ENCODE measurements around the gene SLC39A7. TPM values are rescaled to one million over a fixed set of nuclear protein-coding genes. Genes with fewer than 3 reads are reported as not detected.

SLC39A7 gene
- total and polyA plus RNA-seq, 9 donors, result 66.1 to 136 (median 92.0) TPM

GRCh38 chr6:33195304-33196165 is 5.1 kb upstream of the SLC39A7 start:
- Histone ChIP-seq H3K27me3 (ENCODE audit: control insufficient read depth, insufficient read depth, low read length) (peaks cover 23% of the 10 kb centered on the region), H3K4me1 (ENCODE audit: control insufficient read depth, insufficient read depth, low read length) (peaks cover 46% of the 10 kb centered on the region), H3K27ac (ENCODE audit: low read length) (no peak overlapping the region), H3K4me3 (ENCODE audit: low read length) (no peak overlapping the region), H3K9me3 (replicated peaks; ENCODE audit: control insufficient read depth, low read depth, low read length) (no peaks in the 10 kb centered on the region), H3K36me3 (ENCODE audit: control insufficient read depth, insufficient read depth, low read length) (peaks cover 42% of the 10 kb centered on the region)
- 70% methylated on average over 11 of the region's 15 CpGs for WGBS (ENCODE audit: insufficient coverage)
- DNase-seq, result no peak

- Histone ChIP-seq H3K4me1 (ENCODE audit: control insufficient read depth, insufficient read depth, low read length) (peaks cover 40% of the 10 kb centered on the region), H3K27me3 (ENCODE audit: control insufficient read depth, insufficient read depth, low read length) (peaks cover 5% of the 10 kb centered on the region), H3K9me3 (replicated peaks; ENCODE audit: control insufficient read depth, low read depth, low read length) (no peaks in the 10 kb centered on the region), H3K36me3 (ENCODE audit: control insufficient read depth, insufficient read depth, low read length) (peaks cover 55% of the 10 kb centered on the region), H3K4me3 (ENCODE audit: low read length) (no peak overlapping the region), H3K27ac (ENCODE audit: low read length) (no peak overlapping the region)
- peak; percentile 65 for DNase-seq
- WGBS (ENCODE audit: insufficient coverage), result 33% methylated on average over 10 of the region's 12 CpGs
These were observed 3.1 kb upstream of the SLC39A7 start for GRCh38 chr6:33197431-33198048.

- DNase-seq, result no peak
- 77% methylated on average over 3 of the region's 6 CpGs for WGBS (ENCODE audit: insufficient coverage)
- Histone ChIP-seq H3K9me3 (replicated peaks; ENCODE audit: control insufficient read depth, low read depth, low read length) (no peaks in the 10 kb centered on the region), H3K36me3 (ENCODE audit: control insufficient read depth, insufficient read depth, low read length) (peaks cover 62% of the 10 kb centered on the region), H3K4me1 (ENCODE audit: control insufficient read depth, insufficient read depth, low read length) (peaks cover 36% of the 10 kb centered on the region), H3K27ac (ENCODE audit: low read length) (no peak overlapping the region), H3K27me3 (ENCODE audit: control insufficient read depth, insufficient read depth, low read length) (no peaks in the 10 kb centered on the region), H3K4me3 (ENCODE audit: low read length) (no peak overlapping the region)
These were observed 2.4 kb upstream of the SLC39A7 start for GRCh38 chr6:33198159-33198852.

- Histone ChIP-seq H3K27me3 (ENCODE audit: control insufficient read depth, insufficient read depth, low read length) (no peaks in the 10 kb centered on the region), H3K4me1 (ENCODE audit: control insufficient read depth, insufficient read depth, low read length) (peaks cover 36% of the 10 kb centered on the region), H3K4me3 (ENCODE audit: low read length) (peak overlapping the region; percentile 95), H3K36me3 (ENCODE audit: control insufficient read depth, insufficient read depth, low read length) (peaks cover 68% of the 10 kb centered on the region), H3K27ac (ENCODE audit: low read length) (no peak overlapping the region), H3K9me3 (replicated peaks; ENCODE audit: control insufficient read depth, low read depth, low read length) (no peaks in the 10 kb centered on the region)
- DNase-seq, result no peak
- WGBS (ENCODE audit: insufficient coverage), result no CpG with 5 or more reads among the region's 3 CpGs
These were observed 1.7 kb upstream of the SLC39A7 start for GRCh38 chr6:33198853-33199436.

- Histone ChIP-seq H3K27me3 (ENCODE audit: control insufficient read depth, insufficient read depth, low read length) (no peaks in the 10 kb centered on the region), H3K27ac (ENCODE audit: low read length) (peak overlapping the region; percentile 99), H3K4me3 (ENCODE audit: low read length) (peak overlapping the region; percentile 95), H3K9me3 (replicated peaks; ENCODE audit: control insufficient read depth, low read depth, low read length) (no peaks in the 10 kb centered on the region), H3K36me3 (ENCODE audit: control insufficient read depth, insufficient read depth, low read length) (peaks cover 62% of the 10 kb centered on the region), H3K4me1 (ENCODE audit: control insufficient read depth, insufficient read depth, low read length) (peaks cover 42% of the 10 kb centered on the region)
- 0% methylated on average over 15 of the region's 26 CpGs for WGBS (ENCODE audit: insufficient coverage)
- peak; percentile 80 for DNase-seq
These were observed 914 bp upstream of the SLC39A7 start for GRCh38 chr6:33199687-33200218.

GRCh38 chr6:33201147-33201545 is 479 bp downstream of the SLC39A7 start:
- H3K4me1 ChIP-seq (ENCODE audit: control insufficient read depth, insufficient read depth, low read length), result peaks cover 48% of the 10 kb centered on the region
- peaks cover 48% of the 10 kb centered on the region for H3K36me3 ChIP-seq (ENCODE audit: control insufficient read depth, insufficient read depth, low read length)
- WGBS (ENCODE audit: insufficient coverage), result 2% methylated on average over 14 of the region's 14 CpGs
- peak overlapping the region; percentile 99 for H3K27ac ChIP-seq (ENCODE audit: low read length)
- no peak for DNase-seq
- H3K27me3 ChIP-seq (ENCODE audit: control insufficient read depth, insufficient read depth, low read length), result no peaks in the 10 kb centered on the region
- no peaks in the 10 kb centered on the region for H3K9me3 ChIP-seq (replicated peaks; ENCODE audit: control insufficient read depth, low read depth, low read length)
- H3K4me3 ChIP-seq (ENCODE audit: low read length), result peak overlapping the region; percentile 95

- Histone ChIP-seq H3K9me3 (replicated peaks; ENCODE audit: control insufficient read depth, low read depth, low read length) (no peaks in the 10 kb centered on the region), H3K27me3 (ENCODE audit: control insufficient read depth, insufficient read depth, low read length) (no peaks in the 10 kb centered on the region), H3K27ac (ENCODE audit: low read length) (no peak overlapping the region), H3K4me3 (ENCODE audit: low read length) (peak overlapping the region; percentile 95), H3K4me1 (ENCODE audit: control insufficient read depth, insufficient read depth, low read length) (peaks cover 48% of the 10 kb centered on the region), H3K36me3 (ENCODE audit: control insufficient read depth, insufficient read depth, low read length) (peaks cover 43% of the 10 kb centered on the region)
- no CpG with 5 or more reads among the region's 6 CpGs for WGBS (ENCODE audit: insufficient coverage)
- no peak for DNase-seq
These were observed 1.3 kb downstream of the SLC39A7 start for GRCh38 chr6:33201935-33202334.

- H3K9me3 ChIP-seq (replicated peaks; ENCODE audit: control insufficient read depth, low read depth, low read length), result no peaks in the 10 kb centered on the region
- no peak overlapping the region for H3K4me3 ChIP-seq (ENCODE audit: low read length)
- no peak for DNase-seq
- peaks cover 34% of the 10 kb centered on the region for H3K36me3 ChIP-seq (ENCODE audit: control insufficient read depth, insufficient read depth, low read length)
- no peaks in the 10 kb centered on the region for H3K27me3 ChIP-seq (ENCODE audit: control insufficient read depth, insufficient read depth, low read length)
- H3K27ac ChIP-seq (ENCODE audit: low read length), result no peak overlapping the region
- H3K4me1 ChIP-seq (ENCODE audit: control insufficient read depth, insufficient read depth, low read length), result peaks cover 52% of the 10 kb centered on the region
- WGBS (ENCODE audit: insufficient coverage), result 92% methylated on average over 6 of the region's 6 CpGs
These were observed 2.1 kb downstream of the SLC39A7 start for GRCh38 chr6:33202799-33203198.

- 100% methylated on average over 1 of the region's 7 CpGs for WGBS (ENCODE audit: insufficient coverage)
- Histone ChIP-seq H3K36me3 (ENCODE audit: control insufficient read depth, insufficient read depth, low read length) (peaks cover 30% of the 10 kb centered on the region), H3K27ac (ENCODE audit: low read length) (no peak overlapping the region), H3K9me3 (replicated peaks; ENCODE audit: control insufficient read depth, low read depth, low read length) (no peaks in the 10 kb centered on the region), H3K4me1 (ENCODE audit: control insufficient read depth, insufficient read depth, low read length) (peaks cover 46% of the 10 kb centered on the region), H3K27me3 (ENCODE audit: control insufficient read depth, insufficient read depth, low read length) (no peaks in the 10 kb centered on the region), H3K4me3 (ENCODE audit: low read length) (no peak overlapping the region)
- no peak for DNase-seq
These were observed 2.9 kb downstream of the SLC39A7 start for GRCh38 chr6:33203443-33204164.
